Endodermal cell (in vitro differentiated cells): ENCODE results near the gene AOPEP. TPM values are rescaled to one million over a fixed set of nuclear protein-coding genes. Genes with fewer than 3 reads are reported as not detected.
A peak's percentile ranks its signal among the peaks of the same experiment; 100 is the strongest.

ENCODE experiments used
- DNase-seq: peaks from one replicate; pipeline ENCODE4 v3.0.0-alpha.2; 2017
- H3K27ac ChIP-seq: 2 replicates; pipeline ENCODE4 v1.5.1; 2013; ENCODE audit warnings: mild to moderate bottlenecking, low read depth, low read length, moderate library complexity
- H3K27me3 ChIP-seq: 2 replicates; pipeline ENCODE4 v1.6.1; 2013; ENCODE audit warnings: mild to moderate bottlenecking, low read length, moderate library complexity; ENCODE audit not compliant: insufficient read depth, control insufficient read depth, poor library complexity, severe bottlenecking
- H3K36me3 ChIP-seq: 2 replicates; pipeline ENCODE4 v1.7.0; 2013; ENCODE audit warnings: mild to moderate bottlenecking, low read length, moderate library complexity; ENCODE audit not compliant: control insufficient read depth, insufficient read depth
- H3K4me1 ChIP-seq: one replicate; pipeline ENCODE4 v1.7.0; 2013; ENCODE audit warnings: low read length; ENCODE audit not compliant: control insufficient read depth, insufficient read depth
- H3K4me3 ChIP-seq: 2 replicates; pipeline ENCODE4 v1.5.1; 2013; ENCODE audit warnings: mild to moderate bottlenecking, low read length, moderate library complexity
- H3K9ac ChIP-seq: 2 replicates; pipeline ENCODE4 v1.6.1; 2013; ENCODE audit warnings: mild to moderate bottlenecking, low read length, moderate library complexity; ENCODE audit not compliant: poor library complexity, severe bottlenecking; ENCODE audit errors: extremely low read depth
- H3K9me3 ChIP-seq: 2 replicates; pipeline ENCODE4 v1.6.1; 2013; ENCODE audit warnings: mild to moderate bottlenecking, low read length, moderate library complexity; ENCODE audit not compliant: control insufficient read depth
- H3K27ac Mint-ChIP-seq: 2 replicates; pipeline ENCODE4 v1.8.0; 2020; ENCODE audit warnings: mixed read lengths
- H3K27me3 Mint-ChIP-seq: 2 replicates; pipeline ENCODE4 v1.8.0; 2021; ENCODE audit warnings: mild to moderate bottlenecking, mixed read lengths; ENCODE audit not compliant: insufficient read depth
- H3K36me3 Mint-ChIP-seq: 2 replicates; pipeline ENCODE4 v1.8.0; 2020; ENCODE audit warnings: low read depth, mixed read lengths
- H3K4me1 Mint-ChIP-seq: 2 replicates; pipeline ENCODE4 v1.8.0; 2020; ENCODE audit warnings: mixed read lengths
- H3K4me3 Mint-ChIP-seq: 2 replicates; pipeline ENCODE4 v1.8.0; 2020; ENCODE audit warnings: mild to moderate bottlenecking, moderate library complexity, mixed read lengths
- H3K9me3 Mint-ChIP-seq: 2 replicates; pipeline ENCODE4 v1.8.0; 2020; ENCODE audit warnings: mild to moderate bottlenecking, mixed read lengths
- CTCF ChIP-seq: fragments of 200-600 bp; sonication (generic); conservative IDR thresholded peaks from 2 replicates; pipeline ENCODE4 v1.5.0; 2021; ENCODE audit warnings: antibody characterized with exemption, mild to moderate bottlenecking
- WGBS, 2 experiments: methylation state at CpG; one replicate each; pipeline versions ENCODE4 v1.1.5 to v1.1.7; 2013; ENCODE audit warnings: missing lambda C conversion rate in 2 of 2, mixed read lengths in 1 of 2; ENCODE audit not compliant: insufficient coverage in 1 of 2, insufficient read length in 1 of 2; 5-methylcytosine and 5-hydroxymethylcytosine counted together
- total RNA-seq, 2 donors: library from RNA; stranded (reverse); fragmentation: NEBNext Ultra II Directional in 1 of 2; extraction: Animal tissue kit (Norgen Biotek cat#: 25700) in 1 of 2; gene quantifications; 2 replicates in 1 of 2; 3 replicates in 1 of 2; pipeline ENCODE4 v1.2.1, GENCODE V29; 2021

Gene AOPEP
- total RNA-seq, 2 donors from 2014 or later = 23.4 to 33.7 TPM

- no peaks in the 10 kb centered on the region for H3K27me3 ChIP-seq
- H3K27me3 Mint-ChIP-seq = no peaks in the 10 kb centered on the region
- no peak overlapping the region for H3K4me3 Mint-ChIP-seq
- no peak for TF ChIP-seq CTCF
- WGBS, 2 experiments = 52% methylated on average over 4 of the region's 5 CpGs; no CpG with 5 or more reads in 1 of the 2 experiments
- peaks cover 11% of the 10 kb centered on the region for H3K4me1 ChIP-seq
- H3K9ac ChIP-seq = no peak overlapping the region
- no peak overlapping the region for H3K4me3 ChIP-seq
- H3K36me3 ChIP-seq = peaks cover 7% of the 10 kb centered on the region
- no peak overlapping the region for H3K27ac Mint-ChIP-seq
- H3K27ac ChIP-seq = no peak overlapping the region
- H3K36me3 Mint-ChIP-seq = no peaks in the 10 kb centered on the region
- DNase-seq = no peak
- H3K4me1 Mint-ChIP-seq = peaks cover 32% of the 10 kb centered on the region
- H3K9me3 Mint-ChIP-seq = no peaks in the 10 kb centered on the region
- no peaks in the 10 kb centered on the region for H3K9me3 ChIP-seq
Measured at GRCh38 chr9:95130484-95130883, 404.0 kb downstream of the AOPEP start.

GRCh38 chr9:95131023-95131943 is 404.8 kb downstream of the AOPEP start:
- Histone ChIP-seq H3K4me3 (no peak overlapping the region), H3K27me3 (no peaks in the 10 kb centered on the region), H3K36me3 (peaks cover 7% of the 10 kb centered on the region), H3K4me1 (peaks cover 11% of the 10 kb centered on the region), H3K9me3 (no peaks in the 10 kb centered on the region), H3K9ac (no peak overlapping the region), H3K27ac (no peak overlapping the region)
- Mint-ChIP-seq H3K4me1 (peaks cover 32% of the 10 kb centered on the region), H3K9me3 (no peaks in the 10 kb centered on the region), H3K4me3 (peak overlapping the region; percentile 14), H3K36me3 (no peaks in the 10 kb centered on the region), H3K27me3 (no peaks in the 10 kb centered on the region), H3K27ac (peak overlapping the region; percentile 50)
- WGBS, 2 experiments = 7 to 23% methylated on average over 2 to 7 of the region's 7 CpGs
- peak; percentile 89 for DNase-seq
- TF ChIP-seq CTCF = peak; percentile 93

- Mint-ChIP-seq H3K27me3 (no peaks in the 10 kb centered on the region), H3K9me3 (no peaks in the 10 kb centered on the region), H3K4me1 (peaks cover 32% of the 10 kb centered on the region), H3K36me3 (peaks cover 2% of the 10 kb centered on the region), H3K4me3 (no peak overlapping the region), H3K27ac (no peak overlapping the region)
- no peak overlapping the region for H3K27ac ChIP-seq
- peaks cover 7% of the 10 kb centered on the region for H3K36me3 ChIP-seq
- no peaks in the 10 kb centered on the region for H3K27me3 ChIP-seq
- no peak for TF ChIP-seq CTCF
- H3K9me3 ChIP-seq = no peaks in the 10 kb centered on the region
- DNase-seq = no peak
- no peak overlapping the region for H3K9ac ChIP-seq
- peaks cover 11% of the 10 kb centered on the region for H3K4me1 ChIP-seq
- H3K4me3 ChIP-seq = no peak overlapping the region
- WGBS, 2 experiments = 91 to 92% methylated on average over 10 to 17 of the region's 17 CpGs
Measured at GRCh38 chr9:95132366-95133324, 406.1 kb downstream of the AOPEP start.
